ENCODE data around the gene ZPBP2.
"Not testable (repeated sequence)": the region's sequence is repeated elsewhere in the genome, so short reads cannot be mapped to it uniquely, and the experiment has no call there.

Gene ZPBP2, protein sequence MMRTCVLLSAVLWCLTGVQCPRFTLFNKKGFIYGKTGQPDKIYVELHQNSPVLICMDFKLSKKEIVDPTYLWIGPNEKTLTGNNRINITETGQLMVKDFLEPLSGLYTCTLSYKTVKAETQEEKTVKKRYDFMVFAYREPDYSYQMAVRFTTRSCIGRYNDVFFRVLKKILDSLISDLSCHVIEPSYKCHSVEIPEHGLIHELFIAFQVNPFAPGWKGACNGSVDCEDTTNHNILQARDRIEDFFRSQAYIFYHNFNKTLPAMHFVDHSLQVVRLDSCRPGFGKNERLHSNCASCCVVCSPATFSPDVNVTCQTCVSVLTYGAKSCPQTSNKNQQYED

GRCh38 chr17:39867880-39868553 lies at the start of gene ZPBP2:
ZPBP2 (plus strand) TSS chr17:39868202; CDS start chr17:39868355, 153 bp downstream.
- DNase-seq: no peak

DNA sequence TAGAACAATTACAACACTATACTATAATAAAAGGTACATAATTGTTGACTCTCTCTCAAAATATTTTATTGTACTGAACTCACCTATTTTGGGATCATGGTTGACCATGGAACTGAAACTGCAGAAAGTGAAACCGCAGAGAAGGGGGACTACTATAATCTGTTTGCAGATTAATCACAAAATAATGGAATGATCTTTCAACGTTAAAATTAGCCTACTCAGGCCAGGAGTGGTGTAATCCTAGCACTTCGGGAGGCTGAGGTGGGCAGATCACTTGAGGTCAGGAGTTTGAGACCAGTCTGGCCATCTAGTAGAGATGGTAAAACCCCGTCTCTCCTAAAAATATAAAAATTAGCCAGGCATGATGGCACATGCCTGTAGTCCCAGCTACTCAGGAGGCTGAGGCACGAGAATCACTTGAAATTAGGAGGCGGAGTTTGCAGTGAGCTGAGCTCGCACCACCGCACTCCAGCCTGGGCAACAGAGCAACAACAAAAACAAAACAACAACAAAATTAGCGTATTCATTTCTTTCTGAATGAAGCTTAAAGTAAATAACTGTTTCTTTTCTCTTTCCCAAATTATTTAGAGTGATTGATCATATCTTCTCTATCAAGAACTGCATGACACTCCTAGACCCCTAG lies 49.5 kb upstream of the ZPBP2 start:
- DNase-seq: no peak

DNA sequence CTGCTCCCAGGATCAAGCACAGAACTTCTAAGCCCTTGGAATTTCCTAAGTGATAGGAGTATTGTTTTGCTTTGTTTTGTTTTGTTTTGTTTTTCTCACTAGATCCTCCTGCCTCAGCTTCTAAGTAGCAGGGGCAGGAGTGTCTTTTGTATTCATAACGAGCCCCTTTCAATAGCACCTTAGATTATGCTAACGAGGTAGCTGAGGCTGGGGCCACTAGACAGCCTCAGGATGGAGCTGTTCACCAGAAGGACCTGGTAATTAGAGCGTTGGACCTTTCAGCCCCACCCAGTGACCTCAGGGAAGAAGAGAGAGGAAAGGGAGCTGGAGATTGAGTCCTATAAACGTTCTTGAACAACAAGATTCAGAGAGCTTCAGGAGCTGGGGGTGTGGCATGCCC lies 47.5 kb upstream of the ZPBP2 start:
- DNase-seq: no peak

GRCh38 chr17:39820987-39821386 lies 47.0 kb upstream of the ZPBP2 start:
- DNase-seq: no peak

DNA sequence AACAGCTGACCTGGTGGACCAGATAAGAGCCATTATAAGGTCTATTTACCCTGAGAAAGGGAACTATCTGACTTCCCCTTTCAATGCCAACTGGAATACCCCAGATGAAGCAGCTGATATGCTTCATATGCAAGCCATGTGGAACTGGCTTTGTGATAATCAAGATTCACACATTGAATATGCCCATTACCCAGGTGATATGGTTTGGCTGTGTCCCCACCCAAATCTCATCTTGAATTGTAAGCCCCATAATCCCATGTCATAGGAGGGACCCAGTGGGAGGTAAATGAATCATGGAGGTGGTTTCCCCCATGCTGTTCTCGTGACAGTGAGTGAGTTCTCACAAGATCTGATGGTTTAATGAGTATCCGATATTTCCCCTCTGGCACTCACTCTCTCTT lies 46.0 kb upstream of the ZPBP2 start:
- no peak for DNase-seq

DNA sequence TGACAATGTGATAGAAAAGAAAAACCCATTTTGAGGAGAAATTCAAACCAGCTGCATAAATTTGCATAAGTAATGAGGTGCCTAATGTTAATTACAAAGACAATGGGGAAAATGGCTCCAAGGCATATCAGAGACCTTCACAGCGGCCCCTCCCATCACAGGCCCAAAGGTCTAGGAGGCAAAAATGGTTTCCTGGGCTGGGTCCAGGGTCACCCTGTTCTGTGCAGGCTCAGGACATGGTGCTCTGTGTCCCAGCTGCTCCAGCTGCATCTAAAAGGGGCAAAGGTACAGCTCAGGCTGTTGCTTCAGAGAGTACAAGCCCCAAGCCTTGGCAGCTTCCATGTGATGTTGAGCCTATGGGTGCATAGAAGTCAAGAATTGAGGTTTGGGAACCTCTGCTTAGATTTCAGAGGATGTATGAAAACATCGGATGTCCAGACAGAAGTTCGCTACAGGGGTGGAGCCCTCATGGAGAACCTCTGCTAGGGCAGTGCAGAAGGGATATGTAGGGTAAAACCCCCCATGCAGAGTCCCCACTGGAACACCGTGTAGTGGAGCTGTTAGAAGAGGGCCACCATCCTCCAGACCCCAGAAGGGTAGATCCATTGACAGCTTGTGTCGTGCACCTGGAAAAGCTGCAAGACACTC lies 44.5 kb upstream of the ZPBP2 start:
- no peak for DNase-seq

- DNase-seq: no peak
These were observed 41.7 kb upstream of the ZPBP2 start for GRCh38 chr17:39826334-39826733.

- no peak for DNase-seq
These were observed 39.6 kb upstream of the ZPBP2 start for GRCh38 chr17:39828443-39828842.

GRCh38 chr17:39831588-39831987 lies 36.4 kb upstream of the ZPBP2 start:
- DNase-seq: no peak

DNA sequence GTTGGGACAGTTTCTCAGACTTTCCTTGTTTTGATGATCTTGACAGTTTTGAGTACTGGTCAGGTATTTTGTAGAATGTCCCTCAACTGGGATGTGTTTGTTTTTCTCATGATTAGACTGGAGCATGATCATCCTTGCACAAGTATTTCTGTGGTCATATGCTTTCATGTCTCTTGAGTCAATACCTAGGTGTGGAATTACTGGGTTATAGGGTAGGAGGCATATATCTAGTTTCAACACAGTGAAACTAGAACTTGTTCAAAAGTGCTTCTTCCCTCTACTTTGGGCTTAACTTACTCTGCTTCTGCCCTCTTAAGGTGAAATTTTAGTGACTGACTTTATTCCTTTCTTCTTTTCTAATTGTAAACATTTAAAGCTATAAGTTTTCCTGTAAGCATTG lies 34.0 kb upstream of the ZPBP2 start:
- no peak for DNase-seq

DNA sequence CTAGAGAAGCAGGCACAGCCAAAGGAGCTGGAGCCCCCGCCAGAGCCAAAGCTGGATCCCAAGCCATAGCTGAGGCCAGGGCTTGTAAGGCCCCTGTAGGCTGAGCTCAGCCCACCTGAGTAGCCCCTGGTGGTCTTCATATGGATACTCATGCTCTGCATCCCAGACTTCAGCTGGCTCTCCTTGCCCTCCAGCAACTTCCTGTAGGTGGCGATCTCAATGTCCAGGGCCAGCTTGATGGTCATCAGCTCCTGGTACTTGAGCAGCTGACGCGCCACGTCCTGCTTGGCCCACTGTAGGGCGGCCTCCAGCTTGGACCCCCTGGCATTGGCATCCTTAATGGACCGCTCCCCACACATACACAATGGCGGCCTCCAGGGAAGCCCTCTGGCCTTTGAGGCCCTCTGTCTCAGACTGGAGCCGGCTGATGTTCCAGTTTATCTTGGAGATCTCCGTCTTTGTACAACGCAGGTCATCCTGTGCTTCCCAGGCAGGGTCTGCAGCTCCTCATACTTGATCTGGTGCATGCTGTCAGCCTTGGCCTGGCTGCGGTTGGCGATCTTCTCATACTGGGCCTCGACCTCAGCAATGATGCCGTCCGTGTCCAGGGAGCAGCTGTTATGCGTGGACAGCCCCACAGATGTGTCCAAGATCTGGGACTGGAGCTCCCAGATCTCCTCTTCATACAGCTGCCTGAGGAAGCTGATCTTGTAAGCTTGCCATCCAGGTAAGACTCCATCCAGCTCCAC lies 32.8 kb upstream of the ZPBP2 start:
- no peak for DNase-seq

- no peak for DNase-seq
These were observed 31.9 kb upstream of the ZPBP2 start for GRCh38 chr17:39836117-39836516.

DNA sequence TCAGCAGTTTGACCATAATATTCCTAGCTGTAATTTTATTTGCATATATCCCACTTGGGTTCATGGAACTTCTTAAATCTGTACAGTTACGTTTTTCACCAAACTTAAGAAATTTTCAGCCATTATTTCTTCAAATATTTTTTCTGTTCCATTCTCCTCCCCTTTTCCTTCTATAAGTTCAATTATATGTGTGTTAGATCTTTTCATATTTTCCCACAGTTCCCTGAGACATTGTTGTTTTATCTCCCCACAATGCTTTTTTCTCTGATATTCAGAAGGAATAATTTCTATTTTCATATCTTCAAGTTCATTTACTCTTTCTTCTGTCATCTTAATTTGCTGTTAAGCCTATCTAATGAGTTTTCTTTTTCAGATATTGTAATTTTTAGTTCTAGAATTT lies 29.9 kb upstream of the ZPBP2 start:
- no peak for DNase-seq

GRCh38 chr17:39838784-39839183 lies 29.2 kb upstream of the ZPBP2 start:
- no peak for DNase-seq

DNA sequence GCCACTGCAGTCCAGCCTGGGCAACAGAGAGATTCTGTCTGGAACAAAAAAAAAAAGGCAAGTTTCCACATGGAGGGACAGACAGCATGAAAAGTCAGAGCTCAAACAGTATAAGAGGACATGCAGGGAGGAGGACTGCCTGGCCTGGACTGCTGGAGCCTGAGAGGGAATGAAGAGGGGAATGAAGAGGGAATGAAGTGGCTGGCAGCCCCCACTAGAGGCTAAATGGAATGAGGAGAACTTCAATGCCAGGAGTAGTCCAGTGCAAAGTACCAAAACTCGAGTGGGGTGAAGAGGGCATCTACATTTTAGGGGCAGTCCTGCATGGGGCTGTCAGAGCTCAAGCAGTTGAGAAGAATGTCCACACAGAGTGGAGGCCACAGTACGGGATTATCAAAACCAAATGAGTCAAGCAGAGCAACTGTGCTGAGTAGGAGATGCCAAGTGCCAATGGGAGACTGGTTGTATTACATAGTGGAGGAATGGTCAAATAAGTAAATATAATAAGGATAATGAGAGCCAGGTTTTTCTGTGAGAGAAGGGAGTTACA lies 26.8 kb upstream of the ZPBP2 start:
- no peak for DNase-seq

GRCh38 chr17:39845052-39845846 lies 22.8 kb upstream of the ZPBP2 start:
- DNase-seq: no peak

DNA sequence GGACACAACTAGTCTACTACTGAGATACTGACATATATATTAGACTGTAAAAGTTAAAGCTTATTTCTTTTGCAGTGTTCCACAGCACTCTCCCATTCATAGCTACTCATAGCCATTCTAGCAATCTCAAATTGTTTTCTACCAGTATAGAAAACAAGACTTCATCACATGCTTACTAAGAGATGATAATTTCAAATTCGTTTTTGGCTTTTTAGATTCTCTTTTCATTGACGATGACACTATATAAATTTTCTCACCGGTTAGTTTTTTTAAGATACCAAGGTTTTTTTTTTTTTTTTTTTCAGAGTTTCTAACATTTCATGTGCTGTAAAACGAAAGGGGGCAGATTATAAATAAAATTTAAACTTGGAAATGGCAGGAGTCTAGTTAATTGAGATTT lies 21.8 kb upstream of the ZPBP2 start:
- DNase-seq: no peak

DNA sequence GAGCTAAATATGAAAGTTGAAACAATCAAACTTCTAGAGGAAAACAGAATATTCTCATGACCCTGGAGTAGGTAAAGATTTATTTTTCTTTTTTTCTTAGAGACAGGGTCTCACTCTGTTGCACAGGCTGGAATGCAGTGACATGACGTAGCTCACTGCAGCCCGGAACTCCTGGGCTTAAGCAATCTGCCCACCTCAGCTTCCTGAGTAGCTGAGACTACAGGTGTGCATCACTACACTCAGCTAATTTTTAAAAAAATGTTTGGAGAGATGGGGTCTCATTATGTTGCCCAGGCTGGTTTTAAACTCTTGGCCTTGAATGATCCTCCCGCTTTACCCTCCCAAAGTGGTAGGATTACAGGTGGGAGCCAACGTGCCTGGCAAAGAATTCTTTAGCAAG lies 19.4 kb upstream of the ZPBP2 start:
- DNase-seq: no peak

- DNase-seq: not testable (repeated sequence)
These were observed 17.8 kb upstream of the ZPBP2 start for GRCh38 chr17:39850186-39850585.

GRCh38 chr17:39852239-39852638 lies 15.8 kb upstream of the ZPBP2 start:
- DNase-seq: no peak

GRCh38 chr17:39854909-39855308 lies 13.1 kb upstream of the ZPBP2 start:
- no peak for DNase-seq
